Hepatocyte (in vitro differentiated cells): ENCODE measurements around the gene HERC4.
"Not testable (repeated sequence)": the region's sequence is repeated elsewhere in the genome, so short reads cannot be mapped to it uniquely, and the experiment has no call there.

Source experiments
- EZH2 ChIP-seq: fragments of 200-600 bp; sonication (generic); IDR thresholded peaks from 2 replicates; pipeline ENCODE4 v1.6.1; 2016; ENCODE audit warnings: antibody characterized with exemption, mild to moderate bottlenecking, borderline replicate concordance
- TF ChIP-seq, protein P1 (sequence below): fragments of 200-600 bp; sonication (generic); IDR thresholded peaks from 2 replicates; pipeline ENCODE4 v1.5.1; 2016; ENCODE audit warnings: antibody characterized with exemption, mild to moderate bottlenecking; ENCODE audit not compliant: poor library complexity

DNA sequence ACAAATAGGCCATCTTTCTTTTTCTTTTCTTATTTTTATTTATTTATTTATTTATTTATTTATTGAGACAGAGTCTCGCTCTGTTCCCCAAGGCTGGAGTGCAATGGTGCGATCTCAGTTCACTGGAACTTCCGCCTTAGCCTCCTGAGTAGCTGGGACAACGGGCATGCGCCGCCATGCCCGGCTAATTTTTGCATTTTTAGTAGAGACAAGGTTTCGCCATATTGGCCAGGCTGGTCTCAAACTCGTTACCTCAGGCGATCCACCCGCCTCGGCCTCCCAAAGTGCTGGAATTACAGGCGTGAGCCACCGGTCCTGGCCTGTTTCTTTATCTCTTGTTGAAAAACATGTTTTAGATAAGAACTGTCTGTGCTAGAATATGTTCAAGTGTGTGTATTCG, 998 bp upstream of the HERC4 start:
- TF ChIP-seq, protein P1, sequence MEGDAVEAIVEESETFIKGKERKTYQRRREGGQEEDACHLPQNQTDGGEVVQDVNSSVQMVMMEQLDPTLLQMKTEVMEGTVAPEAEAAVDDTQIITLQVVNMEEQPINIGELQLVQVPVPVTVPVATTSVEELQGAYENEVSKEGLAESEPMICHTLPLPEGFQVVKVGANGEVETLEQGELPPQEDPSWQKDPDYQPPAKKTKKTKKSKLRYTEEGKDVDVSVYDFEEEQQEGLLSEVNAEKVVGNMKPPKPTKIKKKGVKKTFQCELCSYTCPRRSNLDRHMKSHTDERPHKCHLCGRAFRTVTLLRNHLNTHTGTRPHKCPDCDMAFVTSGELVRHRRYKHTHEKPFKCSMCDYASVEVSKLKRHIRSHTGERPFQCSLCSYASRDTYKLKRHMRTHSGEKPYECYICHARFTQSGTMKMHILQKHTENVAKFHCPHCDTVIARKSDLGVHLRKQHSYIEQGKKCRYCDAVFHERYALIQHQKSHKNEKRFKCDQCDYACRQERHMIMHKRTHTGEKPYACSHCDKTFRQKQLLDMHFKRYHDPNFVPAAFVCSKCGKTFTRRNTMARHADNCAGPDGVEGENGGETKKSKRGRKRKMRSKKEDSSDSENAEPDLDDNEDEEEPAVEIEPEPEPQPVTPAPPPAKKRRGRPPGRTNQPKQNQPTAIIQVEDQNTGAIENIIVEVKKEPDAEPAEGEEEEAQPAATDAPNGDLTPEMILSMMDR, result not testable (repeated sequence)
- TF ChIP-seq EZH2, result not testable (repeated sequence)
